Stimulated activated CD4-positive, alpha-beta T cell treated with anti-CD3 and anti-CD28 coated beads, Interleukin-4, amount 100 ng/mL, for 4 hours (primary cell): Measurements from ENCODE around the gene PRKCA.
"Not testable (repeated sequence)": the region's sequence is repeated elsewhere in the genome, so short reads cannot be mapped to it uniquely, and the experiment has no call there.

Experiments
- DNase-seq, 2 experiments: peaks; one replicate each; pipeline ENCODE4 v3.0.0-alpha.2; 2020

PRKCA gene

DNA sequence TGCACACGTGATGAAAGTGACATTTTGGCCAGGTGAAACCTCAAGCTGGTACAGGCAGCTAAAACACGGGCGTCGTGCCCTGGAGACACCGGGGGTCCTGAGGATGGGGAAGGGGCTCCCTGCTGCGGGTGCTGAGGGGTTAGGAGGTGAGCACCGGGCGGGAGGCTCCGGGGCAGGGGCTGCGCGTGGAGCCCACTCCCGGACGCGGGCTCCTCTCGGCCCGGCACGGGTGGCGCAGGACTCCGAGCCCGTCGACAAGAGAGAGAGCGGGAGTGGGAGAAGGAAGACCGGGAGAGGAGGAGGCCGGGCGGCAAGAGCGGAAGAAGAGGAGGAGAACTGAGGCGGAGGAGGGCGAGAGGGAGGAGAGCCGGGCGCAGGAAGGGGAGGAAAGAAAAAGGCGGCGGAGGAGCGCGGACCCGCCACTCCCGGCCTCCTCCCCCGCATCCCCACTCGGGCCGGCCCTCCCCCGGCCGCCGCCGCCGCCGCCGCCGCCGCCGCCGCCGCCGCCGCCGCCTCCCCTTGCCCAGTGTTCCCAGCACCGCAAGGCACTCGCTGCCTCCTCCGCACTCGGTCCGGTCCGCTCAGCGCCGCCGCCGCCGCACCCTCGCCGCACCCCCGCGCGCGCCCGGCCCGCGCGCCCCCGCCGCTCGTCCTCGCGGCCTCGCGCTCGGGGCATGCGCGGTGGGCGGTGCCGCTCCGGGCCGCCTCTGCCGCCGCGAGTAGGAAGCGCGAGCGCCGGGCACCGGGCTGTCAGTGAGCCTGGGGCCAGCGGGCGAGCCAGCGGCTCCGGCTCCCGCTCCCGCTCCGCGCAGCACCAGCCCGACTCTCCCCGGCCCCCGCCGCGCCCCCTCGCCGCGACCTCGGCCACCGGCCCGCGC is at the start of gene PRKCA:
TSS of gene PRKCA (plus strand) at position 750 of the 878 bp plus-strand sequence.
- peak; percentile 66 to 76 for DNase-seq

DNA sequence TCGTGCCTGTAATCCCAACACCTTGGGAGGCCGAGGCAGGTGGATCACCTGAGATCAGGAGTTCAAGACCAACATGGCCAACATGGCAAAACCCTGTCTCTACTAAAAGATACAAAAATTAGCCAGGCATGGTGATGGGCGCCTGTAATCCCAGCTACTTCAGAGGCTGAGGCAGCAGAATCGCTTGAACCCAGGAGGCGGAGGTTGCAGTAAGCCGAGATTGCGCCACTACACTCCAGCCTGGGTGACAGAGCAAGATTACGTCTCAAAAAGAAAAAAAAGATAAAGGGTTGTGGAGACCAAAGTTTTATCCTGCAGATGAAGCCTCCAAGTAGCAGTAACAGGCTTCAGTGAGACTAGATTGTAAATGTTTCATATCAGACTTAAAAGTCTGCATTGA is 49.0 kb upstream of the PRKCA start:
- not testable (repeated sequence) for DNase-seq

DNA sequence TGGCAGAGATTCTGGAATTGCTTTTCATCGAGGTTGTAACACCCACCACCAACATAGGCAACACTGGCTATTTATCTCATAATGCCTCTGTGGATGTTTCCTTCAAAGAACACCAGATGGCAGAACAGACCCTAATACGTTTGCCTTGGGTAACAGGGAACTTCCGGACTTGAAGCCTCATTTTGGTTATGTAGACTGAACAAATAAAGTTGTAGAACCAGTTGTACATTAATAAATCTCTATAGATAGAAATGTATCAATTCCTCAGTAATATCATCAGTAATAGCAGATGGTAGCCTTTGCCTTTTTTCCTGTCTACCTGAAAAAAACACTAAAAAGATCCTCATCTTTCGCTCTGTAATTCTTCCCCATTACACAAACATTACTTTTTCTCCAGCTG is 47.3 kb upstream of the PRKCA start:
- peak in 1 of 2 experiments; percentile 26 for DNase-seq

- peak in 1 of 2 experiments; percentile 7 for DNase-seq
Measured at GRCh38 chr17:66255527-66255971, 46.9 kb upstream of the PRKCA start.

DNA sequence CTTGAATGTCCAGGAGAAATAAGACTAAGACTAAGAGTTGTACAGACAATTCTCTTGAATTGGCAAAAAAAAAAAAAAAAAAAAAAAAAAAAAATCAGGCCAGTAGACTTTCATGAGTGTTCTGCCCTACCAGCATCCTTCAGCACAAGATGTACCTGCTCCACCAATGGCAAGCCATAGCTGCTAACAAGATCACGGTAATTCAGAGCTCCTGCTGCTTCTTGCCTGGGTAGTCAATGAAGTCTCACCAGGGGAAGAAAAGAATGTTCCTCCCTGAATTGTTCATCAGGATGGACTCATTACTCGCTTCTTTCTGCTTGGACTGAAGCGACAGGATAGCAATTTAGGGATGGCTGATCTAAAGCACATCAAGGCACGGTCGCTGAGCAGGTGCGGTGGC is 42.1 kb upstream of the PRKCA start:
- no peak for DNase-seq

DNA sequence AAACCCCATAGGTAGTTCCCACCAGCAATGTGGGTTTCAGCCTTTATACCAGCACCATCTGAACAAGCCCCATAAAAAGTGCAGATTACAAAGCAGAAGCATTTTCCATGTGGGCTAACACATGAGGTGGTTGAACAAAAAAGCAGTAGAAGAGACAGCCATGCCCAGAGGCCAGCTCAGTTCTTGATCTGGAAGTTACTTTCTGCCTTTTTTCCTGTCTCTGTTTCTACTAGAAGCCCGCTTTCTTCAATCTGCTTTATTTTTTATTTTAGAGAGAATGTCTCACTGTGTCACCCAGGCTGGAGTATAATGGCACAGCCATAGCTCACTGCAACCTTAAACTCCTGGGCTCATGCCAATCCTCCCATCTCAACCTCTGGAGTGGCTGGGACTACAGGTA is 41.7 kb upstream of the PRKCA start:
- DNase-seq, result no peak

GRCh38 chr17:66262767-66263166 is 39.6 kb upstream of the PRKCA start:
- DNase-seq, result no peak

- DNase-seq, result no peak
Measured at GRCh38 chr17:66264696-66265095, 37.7 kb upstream of the PRKCA start.

DNA sequence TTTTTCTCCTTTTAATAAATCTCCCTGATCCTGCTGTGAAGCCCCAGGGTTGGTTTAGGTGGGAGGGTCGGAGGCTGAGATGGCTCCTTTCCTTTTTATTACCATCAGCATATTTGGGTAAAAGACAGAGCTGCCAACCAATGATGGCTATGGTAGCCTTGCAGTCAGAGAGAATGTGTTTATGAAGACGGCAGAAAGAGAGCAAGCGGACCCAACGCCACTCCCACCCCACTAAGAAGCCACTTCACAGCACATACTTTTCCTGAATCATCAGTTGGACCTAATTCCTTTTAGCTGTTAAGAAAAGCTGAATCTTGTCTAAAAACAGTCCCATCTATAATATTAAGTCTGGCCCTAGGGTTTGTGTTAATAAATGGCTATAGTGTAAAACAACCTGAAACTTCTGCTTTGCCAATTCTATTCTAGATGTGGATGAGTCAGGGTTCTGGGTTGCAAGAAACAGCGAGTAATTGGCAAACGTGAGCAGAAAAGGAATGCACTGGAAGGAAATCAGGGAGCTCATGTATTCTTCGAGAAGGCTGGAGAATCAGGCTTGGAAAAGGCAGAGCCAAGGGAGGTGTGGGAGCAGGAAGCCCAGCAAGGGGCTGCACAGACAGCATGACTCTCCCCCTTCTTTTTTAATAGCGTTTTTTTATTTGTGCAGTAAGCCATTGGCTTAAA is 34.0 kb upstream of the PRKCA start:
- DNase-seq, result no peak

DNA sequence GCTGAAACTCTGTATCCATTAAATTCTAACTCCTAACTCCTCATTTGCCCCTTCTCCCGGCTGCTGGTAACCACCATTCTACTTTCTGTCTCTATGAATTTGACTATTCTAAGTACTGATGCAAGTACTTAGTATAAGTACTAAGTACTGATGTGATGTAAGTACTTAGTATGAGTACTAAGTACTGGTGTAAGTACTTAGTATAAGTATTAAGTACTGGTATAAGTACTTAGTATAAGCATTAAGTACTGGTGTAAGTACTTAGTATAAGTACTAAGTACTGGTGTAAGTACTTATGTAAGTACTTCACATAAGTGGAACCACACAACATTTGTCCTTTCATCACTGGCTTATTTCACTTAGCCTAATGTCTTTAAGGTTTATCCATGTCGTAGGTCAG is 32.3 kb upstream of the PRKCA start:
- no peak for DNase-seq

- DNase-seq, result no peak
Measured at GRCh38 chr17:66271512-66271911, 30.9 kb upstream of the PRKCA start.

- no peak for DNase-seq
Measured at GRCh38 chr17:66272811-66273585, 29.4 kb upstream of the PRKCA start.

GRCh38 chr17:66273586-66273848 is 28.9 kb upstream of the PRKCA start:
- DNase-seq, result no peak

GRCh38 chr17:66275651-66276050 is 26.8 kb upstream of the PRKCA start:
- DNase-seq, result peak in 1 of 2 experiments; percentile 1

DNA sequence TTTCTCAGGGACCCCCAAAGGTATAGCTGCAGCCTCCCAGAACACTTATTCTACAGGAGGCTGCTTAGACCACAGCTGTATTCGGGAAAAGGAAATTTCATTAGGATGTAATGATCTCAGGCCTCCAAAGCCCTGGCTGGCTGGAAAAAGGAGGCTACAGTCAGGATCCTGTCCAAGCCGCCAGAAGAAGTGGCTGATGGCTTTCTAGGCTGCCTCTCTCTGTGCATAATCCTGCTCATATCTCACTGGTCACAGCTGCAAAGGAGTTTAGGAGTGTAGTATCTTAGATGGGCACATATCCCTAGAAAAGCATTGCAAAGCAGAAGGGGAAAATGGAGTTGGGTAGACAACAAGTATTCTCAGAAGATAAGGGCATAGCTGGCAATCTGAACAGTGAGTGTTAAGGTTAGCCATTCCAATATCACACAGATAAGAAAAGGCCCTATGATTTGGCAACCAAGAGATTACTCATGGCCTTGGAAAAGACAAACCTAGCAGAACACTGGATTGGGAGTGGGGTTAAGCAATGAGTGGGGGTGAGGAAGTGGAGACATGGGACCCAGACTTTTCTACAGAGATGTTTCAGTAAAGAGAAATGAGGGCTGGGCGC is 26.0 kb upstream of the PRKCA start:
- DNase-seq, result no peak

- DNase-seq, result no peak
Measured at GRCh38 chr17:66277191-66277590, 25.2 kb upstream of the PRKCA start.

DNA sequence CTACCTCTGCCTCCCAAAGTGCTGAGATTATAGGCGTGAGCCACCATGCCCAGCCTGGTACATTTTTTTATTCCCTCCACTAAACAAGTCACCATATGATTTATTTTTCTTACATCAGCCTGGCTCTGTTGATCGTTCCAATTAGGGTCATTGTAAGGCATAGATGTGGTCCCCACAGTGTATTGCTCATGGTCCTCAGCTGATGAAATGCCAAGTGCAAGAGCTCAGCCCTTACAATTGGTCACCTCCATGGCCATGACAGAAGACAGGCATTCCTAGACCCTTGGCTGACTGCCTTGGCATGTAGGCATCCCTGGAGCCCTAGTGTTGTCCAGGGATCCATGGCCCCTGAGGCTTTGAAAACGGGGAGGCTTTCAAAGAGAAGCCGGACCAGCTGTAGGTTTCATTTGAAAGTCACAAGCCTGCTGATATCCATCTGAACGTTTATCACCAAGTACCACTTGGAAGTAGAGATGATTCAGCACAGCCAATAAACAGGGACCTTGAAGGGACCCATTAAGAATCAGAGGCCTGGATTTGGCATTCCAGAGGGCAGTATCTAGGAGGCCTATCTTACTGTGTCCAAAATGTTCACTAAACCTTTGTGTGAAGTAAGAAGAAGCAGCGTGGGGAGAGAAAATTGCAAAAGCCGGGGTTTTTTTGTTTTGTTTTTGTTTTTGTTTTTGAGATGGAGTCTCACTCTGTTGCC is 20.6 kb upstream of the PRKCA start:
- no peak for DNase-seq

DNA sequence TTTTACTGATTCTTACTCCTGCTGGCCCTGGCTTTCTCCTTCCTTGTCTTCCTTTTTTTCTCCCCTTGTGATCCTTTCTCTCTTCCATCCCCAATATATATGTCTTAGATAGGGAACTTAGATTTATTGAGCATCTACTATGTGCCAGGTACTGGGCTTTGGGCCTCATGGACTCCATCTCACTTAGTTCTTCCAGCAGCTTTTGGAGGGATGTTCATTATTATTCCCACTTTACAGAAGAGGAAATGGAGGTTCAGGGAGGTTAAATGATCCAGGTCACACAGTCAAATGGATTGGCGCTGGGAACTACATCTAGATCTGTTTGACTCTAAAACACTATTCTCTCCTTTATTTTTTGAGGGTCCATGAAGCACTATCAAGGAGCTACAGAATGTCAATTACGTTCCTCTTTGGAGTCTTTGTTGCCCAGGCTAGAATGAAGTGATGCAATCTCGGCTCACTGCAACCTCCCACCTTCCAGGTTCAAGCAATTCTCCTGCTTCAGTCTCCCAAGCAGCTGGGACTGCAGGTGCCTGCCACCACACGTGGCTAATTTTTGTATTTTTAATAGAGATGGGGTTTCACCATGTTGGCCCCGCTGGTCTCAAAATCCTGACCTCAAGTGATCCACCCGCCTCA is 19.0 kb upstream of the PRKCA start:
- DNase-seq, result no peak

GRCh38 chr17:66283971-66284370 is 18.4 kb upstream of the PRKCA start:
- no peak for DNase-seq

GRCh38 chr17:66285149-66285548 is 17.3 kb upstream of the PRKCA start:
- no peak for DNase-seq

GRCh38 chr17:66287911-66288310 is 14.5 kb upstream of the PRKCA start:
- no peak for DNase-seq

DNA sequence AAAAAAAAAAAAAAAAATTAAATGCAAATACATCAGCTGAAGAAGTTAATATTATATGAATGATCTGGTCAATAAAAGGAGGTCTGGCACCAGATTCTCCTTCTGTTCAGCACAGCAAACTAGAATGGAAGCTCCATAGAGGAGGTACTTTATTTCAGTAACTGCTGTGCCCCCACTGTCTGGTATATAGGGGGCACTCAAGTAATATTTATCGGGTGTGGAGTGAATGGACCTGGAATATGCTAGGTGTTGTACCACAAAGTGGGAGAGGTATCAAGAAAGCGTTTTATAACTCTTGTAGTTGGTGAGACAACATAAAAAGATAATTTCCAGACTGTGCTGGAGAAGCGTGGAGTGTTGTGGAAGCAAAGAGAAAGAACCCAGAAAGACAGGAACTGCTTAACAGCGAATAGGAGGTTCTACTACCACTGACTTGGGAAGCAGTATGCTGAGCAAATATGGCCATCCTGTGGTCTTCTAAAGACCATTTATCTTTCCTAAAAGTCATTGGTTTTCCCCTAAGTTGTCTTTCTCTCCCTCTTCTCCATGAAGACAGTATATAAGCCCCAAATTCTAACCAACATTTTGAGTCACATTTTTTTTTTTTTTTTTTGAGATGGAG is 12.2 kb upstream of the PRKCA start:
- DNase-seq, result no peak
